ENCODE measurements around the gene PFKFB2.

DNA sequence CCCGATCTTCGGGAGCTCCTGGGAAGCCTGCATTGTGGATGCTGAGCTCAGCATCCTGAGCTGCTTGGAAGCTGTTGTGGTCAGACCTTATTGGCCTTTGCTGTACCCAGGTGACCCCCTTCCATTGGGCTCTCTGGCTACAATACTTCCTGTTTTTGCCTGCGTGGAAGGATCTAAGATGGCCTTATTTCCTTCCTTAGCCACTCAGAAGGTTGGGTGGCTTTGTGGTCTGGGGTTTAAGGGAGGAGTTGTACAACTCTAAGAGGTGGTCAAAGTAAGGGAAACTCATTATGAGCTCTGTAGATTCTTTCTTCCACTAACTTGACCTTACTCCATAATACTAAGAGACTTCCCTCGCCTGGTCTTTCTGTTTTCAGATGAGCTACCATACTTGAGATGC is 17.7 kb downstream of the PFKFB2 start:
- no peak for TF ChIP-seq EZH2phosphoT487 (IDR thresholded peaks at IDR 0.05; ENCODE audit: low read depth)
- TF ChIP-seq CTCF (IDR thresholded peaks at IDR 0.05; ENCODE audit: low read depth, low read length), result no peak

All from OCI-LY3 (cell line).